PFSK-1 (cell line): ENCODE data around the gene DOCK1.

ENCODE experiments used
- FOXP2 ChIP-seq: optimal IDR thresholded peaks from 2 replicates; pipeline ENCODE3; 2011; ENCODE audit warnings: borderline replicate concordance, control low read depth, inconsistent platforms; ENCODE audit not compliant: insufficient read depth; ENCODE audit errors: extremely low read length, extremely low read depth
- POLR2AphosphoS5 ChIP-seq: IDR thresholded peaks from 2 replicates; pipeline ENCODE4 v1.6.1; 2012; ENCODE audit warnings: low read depth, mild to moderate bottlenecking, control low read depth, low read length, moderate library complexity
- SIN3A ChIP-seq: IDR thresholded peaks from 2 replicates; pipeline ENCODE4 v1.6.1; 2012; ENCODE audit warnings: mild to moderate bottlenecking, low read length, moderate library complexity, borderline replicate concordance; ENCODE audit not compliant: insufficient read depth
- TAF1 ChIP-seq: IDR thresholded peaks from 2 replicates; pipeline ENCODE4 v1.6.1; 2012; ENCODE audit warnings: low read length, control low read depth, borderline replicate concordance; ENCODE audit not compliant: insufficient read depth
- TF ChIP-seq, protein P1 (sequence below), 2 experiments: IDR thresholded peaks; 2 replicates each; pipeline versions ENCODE4 v1.6.1 to v1.8.0; 2011 to 2012; ENCODE audit warnings: low read depth in 2 of 2, low read length in 2 of 2, control low read depth in 1 of 2, inconsistent platforms in 1 of 2, mild to moderate bottlenecking in 1 of 2, moderate library complexity in 1 of 2; ENCODE audit not compliant: insufficient read depth in 1 of 2

DOCK1 gene

DNA sequence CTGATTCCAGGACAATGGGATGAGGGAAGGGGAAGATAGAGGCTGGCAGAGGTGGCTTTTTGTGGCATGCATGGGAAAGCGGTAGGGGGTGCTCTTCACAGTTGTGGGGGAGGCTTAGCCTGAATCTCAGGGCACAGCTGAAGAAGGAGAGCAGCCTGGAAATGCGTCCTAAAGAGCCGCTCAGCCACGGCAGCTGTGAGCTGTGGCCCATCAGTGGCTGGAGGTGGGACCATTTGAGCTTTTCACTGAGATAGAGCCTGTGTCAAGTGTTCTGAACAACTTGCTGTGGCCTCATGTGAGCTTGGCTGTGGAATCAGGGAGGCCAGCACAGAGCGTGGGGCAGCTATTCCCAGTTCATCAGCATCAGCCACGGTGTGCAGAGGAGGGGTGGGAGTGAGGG is 391.5 kb downstream of the DOCK1 start:
- no peak for TF ChIP-seq POLR2AphosphoS5
- TF ChIP-seq FOXP2, result no peak
- TF ChIP-seq TAF1, result no peak
- TF ChIP-seq, protein P1, sequence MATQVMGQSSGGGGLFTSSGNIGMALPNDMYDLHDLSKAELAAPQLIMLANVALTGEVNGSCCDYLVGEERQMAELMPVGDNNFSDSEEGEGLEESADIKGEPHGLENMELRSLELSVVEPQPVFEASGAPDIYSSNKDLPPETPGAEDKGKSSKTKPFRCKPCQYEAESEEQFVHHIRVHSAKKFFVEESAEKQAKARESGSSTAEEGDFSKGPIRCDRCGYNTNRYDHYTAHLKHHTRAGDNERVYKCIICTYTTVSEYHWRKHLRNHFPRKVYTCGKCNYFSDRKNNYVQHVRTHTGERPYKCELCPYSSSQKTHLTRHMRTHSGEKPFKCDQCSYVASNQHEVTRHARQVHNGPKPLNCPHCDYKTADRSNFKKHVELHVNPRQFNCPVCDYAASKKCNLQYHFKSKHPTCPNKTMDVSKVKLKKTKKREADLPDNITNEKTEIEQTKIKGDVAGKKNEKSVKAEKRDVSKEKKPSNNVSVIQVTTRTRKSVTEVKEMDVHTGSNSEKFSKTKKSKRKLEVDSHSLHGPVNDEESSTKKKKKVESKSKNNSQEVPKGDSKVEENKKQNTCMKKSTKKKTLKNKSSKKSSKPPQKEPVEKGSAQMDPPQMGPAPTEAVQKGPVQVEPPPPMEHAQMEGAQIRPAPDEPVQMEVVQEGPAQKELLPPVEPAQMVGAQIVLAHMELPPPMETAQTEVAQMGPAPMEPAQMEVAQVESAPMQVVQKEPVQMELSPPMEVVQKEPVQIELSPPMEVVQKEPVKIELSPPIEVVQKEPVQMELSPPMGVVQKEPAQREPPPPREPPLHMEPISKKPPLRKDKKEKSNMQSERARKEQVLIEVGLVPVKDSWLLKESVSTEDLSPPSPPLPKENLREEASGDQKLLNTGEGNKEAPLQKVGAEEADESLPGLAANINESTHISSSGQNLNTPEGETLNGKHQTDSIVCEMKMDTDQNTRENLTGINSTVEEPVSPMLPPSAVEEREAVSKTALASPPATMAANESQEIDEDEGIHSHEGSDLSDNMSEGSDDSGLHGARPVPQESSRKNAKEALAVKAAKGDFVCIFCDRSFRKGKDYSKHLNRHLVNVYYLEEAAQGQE (IDR thresholded peaks at IDR 0.05; ENCODE audit: insufficient read depth in 1 of 2, low read depth in 2 of 2, low read length in 2 of 2), result no peak
- no peak for TF ChIP-seq SIN3A

DNA sequence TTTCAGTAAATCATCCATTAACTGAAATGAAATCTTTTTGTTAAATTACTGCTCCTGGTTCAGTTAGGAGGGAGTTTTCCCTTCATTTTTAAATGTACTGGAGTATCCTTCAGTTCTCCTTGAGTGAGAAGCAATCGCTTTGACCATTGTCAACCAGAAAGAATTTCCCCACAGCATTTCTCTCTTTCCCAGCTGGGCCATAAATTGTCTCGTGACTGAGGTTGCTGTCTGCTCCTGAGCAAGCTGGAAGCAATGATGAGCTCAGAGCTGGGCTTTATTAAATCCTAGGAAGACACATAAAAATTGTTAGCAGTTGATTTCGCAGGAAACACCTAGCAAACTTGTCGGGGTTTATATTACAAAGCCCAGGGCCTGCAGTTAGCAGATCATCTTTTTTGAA is 393.2 kb downstream of the DOCK1 start:
- TF ChIP-seq FOXP2 (no peak), SIN3A (no peak), TAF1 (no peak)
- TF ChIP-seq, protein P1 (IDR thresholded peaks at IDR 0.05; ENCODE audit: insufficient read depth in 1 of 2, low read depth in 2 of 2, low read length in 2 of 2), result no peak

DNA sequence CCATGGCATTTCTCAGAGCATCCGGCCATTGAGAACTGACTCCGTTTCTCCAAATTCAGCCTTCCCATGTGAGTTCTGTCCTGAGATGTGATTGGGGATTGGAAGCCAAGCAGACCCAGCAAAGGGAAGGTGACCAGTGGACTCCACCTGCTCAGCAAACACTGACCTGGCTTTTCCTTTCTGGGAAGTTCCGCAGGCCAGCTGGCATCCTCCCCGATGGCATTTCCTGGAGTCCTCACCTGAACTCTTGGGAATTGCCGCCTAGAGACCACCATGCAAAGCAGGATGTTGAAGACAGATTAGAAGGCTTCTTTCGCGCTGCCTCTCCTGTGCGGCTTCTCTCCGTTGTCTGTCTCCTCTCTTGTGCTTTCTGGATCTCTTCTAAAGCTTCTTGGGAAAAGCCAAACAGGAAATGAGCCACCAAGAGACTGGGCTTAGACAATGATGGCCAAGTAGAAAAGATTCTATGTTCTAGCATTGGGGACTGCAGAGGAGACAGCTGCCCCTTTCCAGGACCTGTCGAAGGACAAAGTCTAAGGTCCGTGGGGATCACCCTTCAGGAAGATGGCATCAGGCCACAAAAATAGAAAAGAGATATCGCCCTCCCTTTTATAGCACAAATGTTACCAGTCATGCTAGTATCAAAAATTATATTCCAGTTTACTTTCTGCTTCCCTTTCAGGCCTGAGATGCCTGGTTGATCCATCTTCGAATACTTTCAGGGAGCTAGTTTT is 394.9 kb downstream of the DOCK1 start:
- TF ChIP-seq FOXP2, result no peak
- TF ChIP-seq TAF1, result no peak
- TF ChIP-seq SIN3A, result no peak
- TF ChIP-seq, protein P1 (IDR thresholded peaks at IDR 0.05; ENCODE audit: insufficient read depth in 1 of 2, low read depth in 2 of 2, low read length in 2 of 2), result no peak
- no peak for TF ChIP-seq POLR2AphosphoS5

DNA sequence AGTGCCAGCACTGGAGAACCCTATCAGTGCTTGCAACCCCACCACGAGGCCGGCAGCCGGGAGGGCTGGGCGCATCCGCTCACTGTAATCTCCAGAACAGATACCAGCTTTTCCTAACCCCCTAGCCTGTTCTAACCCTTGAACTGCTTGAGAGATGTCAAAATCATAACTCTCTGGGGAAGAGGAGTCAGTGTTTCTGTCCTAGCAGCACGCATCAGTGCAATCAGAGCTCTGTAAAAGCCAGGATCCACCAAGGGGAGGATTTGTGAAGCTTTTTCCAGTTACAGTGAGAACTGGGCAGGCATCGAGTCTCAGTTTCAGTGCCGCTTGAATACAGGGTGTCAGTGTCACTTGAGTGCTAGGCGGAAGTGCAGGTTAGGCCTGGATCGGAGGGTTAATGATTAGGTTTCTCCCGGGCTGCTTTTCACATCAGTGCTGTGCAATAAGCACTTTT is 395.7 kb downstream of the DOCK1 start:
- TF ChIP-seq TAF1, result no peak
- no peak for TF ChIP-seq SIN3A
- TF ChIP-seq POLR2AphosphoS5, result no peak
- TF ChIP-seq, protein P1 (IDR thresholded peaks at IDR 0.05; ENCODE audit: insufficient read depth in 1 of 2, low read depth in 2 of 2, low read length in 2 of 2), result no peak
